ENCODE data around the gene TRAFD1.

DNA sequence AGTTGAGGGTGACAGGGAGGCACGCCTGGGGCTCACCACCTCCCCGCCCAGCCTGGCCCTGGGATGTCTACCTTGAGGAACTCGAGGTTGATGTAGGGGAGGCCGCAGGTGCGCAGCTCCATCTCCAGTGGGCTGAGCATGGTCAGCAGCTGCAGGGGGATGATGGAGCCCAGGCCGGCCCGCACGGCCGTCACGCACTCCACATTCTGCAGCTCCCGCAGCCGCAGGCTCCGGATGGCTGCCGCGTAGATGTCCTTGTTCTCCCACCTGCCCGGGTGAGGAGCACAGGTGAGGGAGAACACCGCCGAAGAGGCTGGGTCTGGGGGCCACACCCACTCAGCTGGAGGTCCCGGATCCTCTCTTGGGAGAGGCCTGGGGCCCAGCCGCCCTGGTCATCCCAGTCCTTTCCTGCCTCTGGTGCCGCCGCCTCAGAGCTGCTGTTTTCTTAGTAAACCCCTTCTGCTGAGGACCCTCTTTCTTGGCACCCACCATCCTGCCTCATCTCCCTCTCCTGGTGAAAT lies 38.2 kb downstream of the TRAFD1 start:
- TF ChIP-seq BACH2 (CRISPR knock-in tag; IDR thresholded peaks at IDR 0.05; ENCODE audit: borderline replicate concordance) (no peak), ZC3H10 (CRISPR knock-in tag; IDR thresholded peaks at IDR 0.05) (no peak), GLIS3 (CRISPR knock-in tag; IDR thresholded peaks at IDR 0.05) (no peak), PPARA (CRISPR knock-in tag; IDR thresholded peaks at IDR 0.05; ENCODE audit: borderline replicate concordance) (no peak), ESRRG (CRISPR knock-in tag; IDR thresholded peaks at IDR 0.05) (no peak)
- TF ChIP-seq, protein P1, sequence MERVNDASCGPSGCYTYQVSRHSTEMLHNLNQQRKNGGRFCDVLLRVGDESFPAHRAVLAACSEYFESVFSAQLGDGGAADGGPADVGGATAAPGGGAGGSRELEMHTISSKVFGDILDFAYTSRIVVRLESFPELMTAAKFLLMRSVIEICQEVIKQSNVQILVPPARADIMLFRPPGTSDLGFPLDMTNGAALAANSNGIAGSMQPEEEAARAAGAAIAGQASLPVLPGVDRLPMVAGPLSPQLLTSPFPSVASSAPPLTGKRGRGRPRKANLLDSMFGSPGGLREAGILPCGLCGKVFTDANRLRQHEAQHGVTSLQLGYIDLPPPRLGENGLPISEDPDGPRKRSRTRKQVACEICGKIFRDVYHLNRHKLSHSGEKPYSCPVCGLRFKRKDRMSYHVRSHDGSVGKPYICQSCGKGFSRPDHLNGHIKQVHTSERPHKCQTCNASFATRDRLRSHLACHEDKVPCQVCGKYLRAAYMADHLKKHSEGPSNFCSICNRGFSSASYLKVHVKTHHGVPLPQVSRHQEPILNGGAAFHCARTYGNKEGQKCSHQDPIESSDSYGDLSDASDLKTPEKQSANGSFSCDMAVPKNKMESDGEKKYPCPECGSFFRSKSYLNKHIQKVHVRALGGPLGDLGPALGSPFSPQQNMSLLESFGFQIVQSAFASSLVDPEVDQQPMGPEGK (CRISPR knock-in tag; IDR thresholded peaks at IDR 0.05; ENCODE audit: borderline replicate concordance): no peak
- TF ChIP-seq, protein P2, sequence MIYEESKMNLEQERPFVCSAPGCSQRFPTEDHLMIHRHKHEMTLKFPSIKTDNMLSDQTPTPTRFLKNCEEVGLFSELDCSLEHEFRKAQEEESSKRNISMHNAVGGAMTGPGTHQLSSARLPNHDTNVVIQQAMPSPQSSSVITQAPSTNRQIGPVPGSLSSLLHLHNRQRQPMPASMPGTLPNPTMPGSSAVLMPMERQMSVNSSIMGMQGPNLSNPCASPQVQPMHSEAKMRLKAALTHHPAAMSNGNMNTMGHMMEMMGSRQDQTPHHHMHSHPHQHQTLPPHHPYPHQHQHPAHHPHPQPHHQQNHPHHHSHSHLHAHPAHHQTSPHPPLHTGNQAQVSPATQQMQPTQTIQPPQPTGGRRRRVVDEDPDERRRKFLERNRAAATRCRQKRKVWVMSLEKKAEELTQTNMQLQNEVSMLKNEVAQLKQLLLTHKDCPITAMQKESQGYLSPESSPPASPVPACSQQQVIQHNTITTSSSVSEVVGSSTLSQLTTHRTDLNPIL (CRISPR knock-in tag; IDR thresholded peaks at IDR 0.05; ENCODE audit: low read depth): no peak
